CD14-positive monocyte (primary cell): ENCODE results near the gene HTRA3. TPM values are rescaled to one million over a fixed set of nuclear protein-coding genes. Genes with fewer than 3 reads are reported as not detected.

Experiments used
- DNase-seq, 3 donors: peaks; one replicate each; pipeline ENCODE4 v3.0.0-alpha.2; 2011 to 2022
- H2AFZ ChIP-seq: 2 replicates; pipeline ENCODE4 v1.6.0; 2012; ENCODE audit warnings: mild to moderate bottlenecking, low read depth, low read length, inconsistent platforms; ENCODE audit not compliant: insufficient read depth, poor library complexity, severe bottlenecking
- H3K27ac ChIP-seq, 2 donors: 1 replicate in 1 of 2; 2 replicates in 1 of 2; pipeline ENCODE4 v1.5.1; 2012 to 2013; ENCODE audit warnings: low read length in 2 of 2, control low read depth in 1 of 2, inconsistent platforms in 1 of 2, low read depth in 1 of 2, mild to moderate bottlenecking in 1 of 2
- H3K27me3 ChIP-seq, 2 donors: one replicate each; pipeline versions ENCODE4 v1.6.0 to v1.6.1; 2011 to 2013; ENCODE audit warnings: low read length in 2 of 2; ENCODE audit not compliant: control insufficient read depth in 2 of 2, insufficient read depth in 2 of 2
- H3K36me3 ChIP-seq, 2 donors: replicated peaks in 1 of 2; 1 replicate in 1 of 2; 2 replicates in 1 of 2; pipeline versions ENCODE4 v1.5.1 to v1.6.1; 2012 to 2013; ENCODE audit warnings: low read length in 2 of 2, control low read depth in 1 of 2, inconsistent platforms in 1 of 2, mild to moderate bottlenecking in 1 of 2; ENCODE audit not compliant: insufficient read depth in 2 of 2, control insufficient read depth in 1 of 2
- H3K4me1 ChIP-seq, 2 donors: 1 replicate in 1 of 2; 2 replicates in 1 of 2; pipeline versions ENCODE4 v1.5.1 to v1.6.1; 2012 to 2013; ENCODE audit warnings: low read length in 2 of 2, control low read depth in 1 of 2, inconsistent platforms in 1 of 2, mild to moderate bottlenecking in 1 of 2, moderate library complexity in 1 of 2; ENCODE audit not compliant: insufficient read depth in 2 of 2, control insufficient read depth in 1 of 2
- H3K4me2 ChIP-seq: replicated peaks from 2 replicates; pipeline ENCODE3; 2012; ENCODE audit warnings: low read length, moderate library complexity, mild to moderate bottlenecking; ENCODE audit not compliant: poor library complexity, severe bottlenecking; ENCODE audit errors: extremely low read depth
- H3K4me3 ChIP-seq, 3 experiments: fragments of 200-600 bp in 1 of 3; sonication (generic) in 1 of 3; replicated peaks in 1 of 3; 1 replicate in 2 of 3; 2 replicates in 1 of 3; pipeline ENCODE4 v1.5.1; 2011 to 2013; ENCODE audit warnings: low read length in 3 of 3, mild to moderate bottlenecking in 3 of 3, control low read depth in 2 of 3, low read depth in 2 of 3, inconsistent platforms in 1 of 3, moderate library complexity in 1 of 3
- H3K79me2 ChIP-seq: 2 replicates; pipeline ENCODE4 v1.6.0; 2012; ENCODE audit warnings: mild to moderate bottlenecking, control low read depth, inconsistent platforms, low read length, moderate library complexity; ENCODE audit not compliant: insufficient read depth
- H3K9ac ChIP-seq: 2 replicates; pipeline ENCODE4 v1.6.0; 2017; ENCODE audit warnings: low read length, mild to moderate bottlenecking; ENCODE audit not compliant: insufficient read depth, poor library complexity, severe bottlenecking
- H3K9me3 ChIP-seq, 2 donors: replicated peaks in 1 of 2; 1 replicate in 1 of 2; 2 replicates in 1 of 2; pipeline versions ENCODE4 v1.5.1 to v1.6.1; 2012 to 2013; ENCODE audit warnings: low read length in 2 of 2, control low read depth in 1 of 2; ENCODE audit not compliant: control insufficient read depth in 1 of 2, insufficient read depth in 1 of 2
- H4K20me1 ChIP-seq: 2 replicates; pipeline ENCODE4 v1.6.0; 2012; ENCODE audit warnings: mild to moderate bottlenecking, low read length, control low read depth, moderate library complexity; ENCODE audit not compliant: insufficient read depth
- H3K27ac Mint-ChIP-seq, 7 donors: one replicate each; pipeline ENCODE4 v1.8.0; 2020; ENCODE audit warnings: mild to moderate bottlenecking in 7 of 7, mixed read lengths in 7 of 7, moderate library complexity in 6 of 7, inconsistent platforms in 2 of 7
- H3K27me3 Mint-ChIP-seq, 3 donors: one replicate each; pipeline ENCODE4 v1.8.0; 2021 to 2022; ENCODE audit warnings: low read depth in 3 of 3, mild to moderate bottlenecking in 3 of 3, mixed read lengths in 3 of 3, moderate library complexity in 3 of 3, inconsistent platforms in 1 of 3
- H3K36me3 Mint-ChIP-seq, 2 donors: one replicate each; pipeline ENCODE4 v1.8.0; 2020; ENCODE audit warnings: mixed read lengths in 2 of 2, inconsistent platforms in 1 of 2, mild to moderate bottlenecking in 1 of 2
- H3K4me1 Mint-ChIP-seq: one replicate; pipeline ENCODE4 v1.8.0; 2020; ENCODE audit warnings: mild to moderate bottlenecking, mixed read lengths
- H3K4me3 Mint-ChIP-seq, 2 donors: one replicate each; pipeline ENCODE4 v1.8.0; 2020; ENCODE audit warnings: mild to moderate bottlenecking in 2 of 2, mixed read lengths in 2 of 2, moderate library complexity in 1 of 2
- H3K9me3 Mint-ChIP-seq, 7 donors: one replicate each; pipeline ENCODE4 v1.8.0; 2020 to 2022; ENCODE audit warnings: mixed read lengths in 7 of 7, mild to moderate bottlenecking in 6 of 7, moderate library complexity in 6 of 7, inconsistent platforms in 2 of 7
- WGBS: methylation state at CpG from one replicate; pipeline ENCODE4 v1.1.5; 2013; ENCODE audit warnings: missing lambda C conversion rate; ENCODE audit not compliant: insufficient coverage; 5-methylcytosine and 5-hydroxymethylcytosine counted together
- intact Hi-C, 2 donors: fragments of 100-400 bp; cut with micrococcal nuclease; formaldehyde crosslinking; loops; one replicate each; pipeline versions ENCODE4 v1.15.0 to v1.15.1; 2023
- polyA plus RNA-seq, 3 donors: library from polyadenylated mRNA; depleted of rRNA in 1 of 3; unstranded in 2 of 3; stranded (reverse) in 1 of 3; fragments of 300-500 nt in 2 of 3; fragments of >200 nt in 1 of 3; fragmentation: Illumina TruSeq in 2 of 3; gene quantifications; 1 replicate in 2 of 3; 2 replicates in 1 of 3; pipeline ENCODE4 v1.2.3, GENCODE V29; 2012 to 2021
- TF ChIP-seq, protein P1 (sequence below): fragments of 200-600 bp; IDR thresholded peaks from one replicate; pipeline ENCODE4 v1.8.0; 2022; ENCODE audit warnings: antibody characterized with exemption, mild to moderate bottlenecking

Gene HTRA3
- polyA plus RNA-seq, 3 donors: not detected

DNA sequence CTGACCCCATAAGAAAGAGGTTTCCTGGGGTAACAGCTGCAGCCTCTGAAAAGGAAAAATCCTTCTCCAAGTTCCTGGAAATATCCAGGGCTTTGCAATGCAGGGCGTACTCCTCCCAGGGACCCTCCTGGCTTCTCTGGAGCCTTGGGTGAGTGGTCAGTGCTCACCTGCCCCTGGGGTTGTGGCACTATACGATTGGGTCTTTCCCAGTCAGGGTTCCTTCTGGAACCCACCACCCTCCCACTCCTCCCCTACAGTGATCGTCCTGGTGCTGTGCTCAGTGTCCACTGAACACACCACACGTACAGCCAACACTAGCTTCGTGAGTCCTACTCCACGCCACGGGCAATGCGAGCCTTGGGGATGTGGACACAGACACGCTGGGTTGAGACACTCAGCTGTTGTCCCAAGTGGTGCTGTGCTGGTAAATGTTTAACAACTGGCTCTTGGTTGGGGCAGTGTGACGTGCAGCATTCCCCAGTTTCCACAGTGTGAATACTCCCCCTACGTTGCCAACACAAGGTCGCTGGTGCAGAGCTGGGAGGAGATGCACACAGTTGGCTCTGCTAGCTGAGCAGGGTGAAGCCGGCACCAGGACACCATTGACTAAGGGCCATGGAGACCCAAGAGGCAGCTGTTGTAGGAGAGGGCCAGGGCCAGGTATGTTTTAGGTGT is 65.4 kb downstream of the HTRA3 start:
- H3K4me3 Mint-ChIP-seq: no peak overlapping the region
- no peak for DNase-seq
- TF ChIP-seq, protein P1, sequence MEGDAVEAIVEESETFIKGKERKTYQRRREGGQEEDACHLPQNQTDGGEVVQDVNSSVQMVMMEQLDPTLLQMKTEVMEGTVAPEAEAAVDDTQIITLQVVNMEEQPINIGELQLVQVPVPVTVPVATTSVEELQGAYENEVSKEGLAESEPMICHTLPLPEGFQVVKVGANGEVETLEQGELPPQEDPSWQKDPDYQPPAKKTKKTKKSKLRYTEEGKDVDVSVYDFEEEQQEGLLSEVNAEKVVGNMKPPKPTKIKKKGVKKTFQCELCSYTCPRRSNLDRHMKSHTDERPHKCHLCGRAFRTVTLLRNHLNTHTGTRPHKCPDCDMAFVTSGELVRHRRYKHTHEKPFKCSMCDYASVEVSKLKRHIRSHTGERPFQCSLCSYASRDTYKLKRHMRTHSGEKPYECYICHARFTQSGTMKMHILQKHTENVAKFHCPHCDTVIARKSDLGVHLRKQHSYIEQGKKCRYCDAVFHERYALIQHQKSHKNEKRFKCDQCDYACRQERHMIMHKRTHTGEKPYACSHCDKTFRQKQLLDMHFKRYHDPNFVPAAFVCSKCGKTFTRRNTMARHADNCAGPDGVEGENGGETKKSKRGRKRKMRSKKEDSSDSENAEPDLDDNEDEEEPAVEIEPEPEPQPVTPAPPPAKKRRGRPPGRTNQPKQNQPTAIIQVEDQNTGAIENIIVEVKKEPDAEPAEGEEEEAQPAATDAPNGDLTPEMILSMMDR: no peak
- H3K27ac Mint-ChIP-seq: peak overlapping the region in 1 of 7 donors; percentile 43
- no peaks in the 10 kb centered on the region for H3K27me3 ChIP-seq
- H3K27me3 Mint-ChIP-seq: peaks cover 0 to 2% (median 0%) of the 10 kb centered on the region in 3 donors
- H3K4me3 ChIP-seq: no peak overlapping the region
- peaks cover 16% of the 10 kb centered on the region for H3K4me1 Mint-ChIP-seq
- H3K9me3 ChIP-seq: peaks cover 0 to 3% of the 10 kb centered on the region in 2 donors
- intact Hi-C loops: no loop called here
- no peaks in the 10 kb centered on the region for H3K36me3 Mint-ChIP-seq
- H3K4me2 ChIP-seq: no peak overlapping the region
- no peaks in the 10 kb centered on the region for H4K20me1 ChIP-seq
- H3K4me1 ChIP-seq: peaks cover 0 to 6% of the 10 kb centered on the region in 2 donors
- no peak overlapping the region for H2AFZ ChIP-seq
- H3K36me3 ChIP-seq: no peaks in the 10 kb centered on the region
- H3K9me3 Mint-ChIP-seq: peaks cover 5 to 16% (median 10%) of the 10 kb centered on the region in 7 donors
- 98% methylated on average over 11 of the region's 13 CpGs for WGBS
- no peak overlapping the region for H3K9ac ChIP-seq
- no peaks in the 10 kb centered on the region for H3K79me2 ChIP-seq
- H3K27ac ChIP-seq: no peak overlapping the region

DNA sequence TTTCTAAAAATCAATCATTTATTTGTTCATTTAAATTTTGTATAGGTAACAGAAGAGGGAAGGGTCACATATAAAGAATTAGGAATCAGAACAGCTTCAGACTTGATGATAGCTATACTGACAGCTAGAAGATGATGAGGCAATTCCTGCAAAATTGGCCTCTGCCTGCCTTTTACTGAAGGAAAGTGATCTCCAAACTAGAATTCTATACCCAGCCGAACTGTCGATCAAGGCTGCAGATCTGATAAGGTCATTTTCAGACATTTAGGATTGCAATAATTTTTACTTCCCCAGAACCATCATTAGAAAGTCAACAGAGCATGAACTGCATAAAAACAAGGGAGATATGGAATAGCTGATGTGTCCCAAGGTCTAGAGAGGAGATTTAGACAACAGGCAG is 66.3 kb downstream of the HTRA3 start:
- intact Hi-C loops: no loop called here
- no peak overlapping the region for H3K4me2 ChIP-seq
- peaks cover 0 to 2% (median 0%) of the 10 kb centered on the region in 3 donors for H3K27me3 Mint-ChIP-seq

More for the DNA sequence above, 66.3 kb downstream of the HTRA3 start:
- Histone ChIP-seq H3K9me3 (peaks cover 0 to 3% of the 10 kb centered on the region in 2 donors), H3K4me1 (peaks cover 0 to 6% of the 10 kb centered on the region in 2 donors), H3K79me2 (no peaks in the 10 kb centered on the region), H3K36me3 (no peaks in the 10 kb centered on the region), H3K4me3 (no peak overlapping the region), H2AFZ (no peak overlapping the region), H4K20me1 (no peaks in the 10 kb centered on the region), H3K27ac (no peak overlapping the region), H3K9ac (no peak overlapping the region), H3K27me3 (no peaks in the 10 kb centered on the region)
- H3K4me3 Mint-ChIP-seq: no peak overlapping the region
- H3K4me1 Mint-ChIP-seq: peaks cover 16% of the 10 kb centered on the region
- no peaks in the 10 kb centered on the region for H3K36me3 Mint-ChIP-seq
- peaks cover 5 to 16% (median 10%) of the 10 kb centered on the region in 7 donors for H3K9me3 Mint-ChIP-seq
- no peak overlapping the region for H3K27ac Mint-ChIP-seq
- DNase-seq: no peak
- WGBS: no CpG with 5 or more reads among the region's 2 CpGs
- TF ChIP-seq, protein P1: no peak
